ENCODE results near the gene CD58. TPM values are rescaled to one million over a fixed set of nuclear protein-coding genes. Genes with fewer than 3 reads are reported as not detected.
A peak's percentile ranks its signal among the peaks of the same experiment; 100 is the strongest.
"Not testable (repeated sequence)": the region's sequence is repeated elsewhere in the genome, so short reads cannot be mapped to it uniquely, and the experiment has no call there.

CD58 gene
- total RNA-seq, 1 donor from 2014 or later, result 19.6 TPM

- DNase-seq (ENCODE audit: low read depth in 2 of 2), result not testable (repeated sequence)
These were observed 22.6 kb upstream of the CD58 start for GRCh38 chr1:116593401-116593800.

- DNase-seq (ENCODE audit: low read depth in 2 of 2), result not testable (repeated sequence)
These were observed 21.3 kb upstream of the CD58 start for GRCh38 chr1:116591951-116592605.

GRCh38 chr1:116591006-116591950 lies 20.5 kb upstream of the CD58 start:
- not testable (repeated sequence) for DNase-seq (ENCODE audit: low read depth in 2 of 2)

- DNase-seq (ENCODE audit: low read depth in 2 of 2), result not testable (repeated sequence)
These were observed 19.7 kb upstream of the CD58 start for GRCh38 chr1:116590359-116591005.

GRCh38 chr1:116589101-116589735 lies 18.4 kb upstream of the CD58 start:
- DNase-seq (ENCODE audit: low read depth in 2 of 2), result peak in 1 of 2 donors; percentile 6

GRCh38 chr1:116587501-116588227 lies 16.8 kb upstream of the CD58 start:
- no peak for DNase-seq (ENCODE audit: low read depth in 2 of 2)

- no peak for DNase-seq (ENCODE audit: low read depth in 2 of 2)
These were observed 15.9 kb upstream of the CD58 start for GRCh38 chr1:116586741-116587143.

- no peak for DNase-seq (ENCODE audit: low read depth in 2 of 2)
These were observed 15.1 kb upstream of the CD58 start for GRCh38 chr1:116585886-116586285.

- no peak for DNase-seq (ENCODE audit: low read depth in 2 of 2)
These were observed 10.6 kb upstream of the CD58 start for GRCh38 chr1:116581323-116581885.

GRCh38 chr1:116580446-116581322 lies 9.9 kb upstream of the CD58 start:
- DNase-seq (ENCODE audit: low read depth in 2 of 2), result no peak

GRCh38 chr1:116579259-116579875 lies 8.5 kb upstream of the CD58 start:
- DNase-seq (ENCODE audit: low read depth in 2 of 2), result no peak

- no peak for DNase-seq (ENCODE audit: low read depth in 2 of 2)
These were observed 7.8 kb upstream of the CD58 start for GRCh38 chr1:116578581-116578980.

- DNase-seq (ENCODE audit: low read depth in 2 of 2), result no peak
These were observed 7.0 kb upstream of the CD58 start for GRCh38 chr1:116577759-116578314.

- peak; percentile 43 to 71 for DNase-seq (ENCODE audit: low read depth in 2 of 2)
These were observed 3.9 kb upstream of the CD58 start for GRCh38 chr1:116574581-116575291.

GRCh38 chr1:116573431-116574095 lies 2.7 kb upstream of the CD58 start:
- DNase-seq (ENCODE audit: low read depth in 2 of 2), result no peak

- no peak for DNase-seq (ENCODE audit: low read depth in 2 of 2)
These were observed 2.1 kb upstream of the CD58 start for GRCh38 chr1:116572771-116573430.

GRCh38 chr1:116572099-116572498 lies 1.3 kb upstream of the CD58 start:
- no peak for DNase-seq (ENCODE audit: low read depth in 2 of 2)
